ENCODE measurements around the gene GPR156.

Gene GPR156

DNA sequence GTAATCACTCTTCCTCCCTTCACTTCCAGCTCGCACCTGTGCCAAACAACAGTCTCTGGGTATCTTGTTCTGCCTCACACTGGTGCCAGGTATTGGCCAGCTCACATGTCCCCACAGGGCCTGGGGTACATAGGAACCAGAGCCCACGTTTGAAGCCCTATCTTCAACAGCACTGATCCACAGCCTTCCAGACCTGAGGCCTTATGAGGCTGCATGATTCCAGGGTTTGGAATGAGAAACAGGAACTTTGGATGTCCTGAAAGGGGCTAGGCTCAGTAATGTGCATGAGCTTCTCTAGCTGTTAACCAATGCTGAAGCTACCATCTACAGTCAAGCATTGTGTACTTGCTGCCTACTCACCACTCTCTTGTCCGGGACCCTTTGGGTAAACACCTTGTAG lies 92.4 kb downstream of the GPR156 start:
- no peak for DNase-seq

DNA sequence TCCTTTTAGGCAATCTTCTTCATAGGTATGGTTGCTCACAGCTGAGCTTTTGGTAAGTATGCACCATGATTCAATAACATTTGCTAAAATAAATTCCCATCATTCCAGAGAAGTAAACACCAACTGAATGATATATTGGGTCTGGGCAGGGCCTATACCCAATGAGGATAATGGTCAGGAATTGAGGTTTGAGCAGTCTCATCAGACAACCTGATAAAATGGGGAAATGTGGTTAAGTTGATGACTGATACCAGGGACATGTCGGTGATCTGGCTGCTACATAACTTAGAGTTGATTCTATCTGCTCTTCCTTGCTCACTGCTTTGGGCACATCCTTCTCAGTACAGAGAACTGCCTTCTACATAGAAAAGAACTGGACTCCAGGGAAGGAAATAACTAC lies 92.9 kb downstream of the GPR156 start:
- DNase-seq = no peak

DNA sequence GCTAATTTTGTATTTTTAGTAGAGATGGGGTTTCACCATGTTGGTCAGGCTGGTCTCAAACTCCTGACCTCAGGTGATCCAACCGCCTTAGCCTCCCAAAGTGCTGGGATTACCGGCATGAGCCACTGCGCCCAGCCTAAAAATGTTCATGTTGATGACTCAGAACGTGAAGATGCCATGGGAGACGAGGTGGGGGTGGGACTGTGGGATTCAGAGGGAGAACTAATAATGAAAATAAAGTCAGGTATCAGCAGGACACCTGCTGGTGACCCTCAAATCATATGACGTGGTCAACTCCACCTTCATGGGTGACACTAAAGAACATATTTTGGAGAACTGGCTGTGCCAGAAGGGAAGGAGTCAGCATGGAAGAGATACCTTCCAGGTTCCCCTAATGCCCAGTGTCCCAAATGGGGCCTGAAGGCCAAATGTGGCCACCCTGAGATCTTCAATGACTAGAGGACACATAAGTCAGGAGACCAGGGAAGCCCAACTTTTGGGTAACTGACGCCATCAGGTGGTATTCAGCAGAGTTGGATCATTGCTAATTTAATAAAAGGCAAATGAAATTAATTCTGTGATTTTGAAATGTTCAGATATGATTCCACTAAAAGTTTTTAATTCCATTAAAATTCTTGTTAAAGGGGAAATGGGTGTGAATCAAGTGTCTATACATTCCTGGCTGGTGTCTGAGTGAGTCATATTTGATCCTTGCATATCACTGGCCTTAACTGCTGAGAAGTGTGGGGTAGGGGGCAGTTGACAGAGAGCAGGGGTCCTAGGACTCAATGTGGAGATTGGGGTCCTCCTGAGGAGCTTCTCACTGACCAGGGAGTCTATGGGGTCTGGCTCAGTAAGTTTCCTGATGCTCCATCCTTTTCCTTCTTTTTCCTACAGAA lies 102.2 kb downstream of the GPR156 start:
- peak in 1 of 2 donors; percentile 18 for DNase-seq

- DNase-seq = no peak
Measured at GRCh38 chr3:120181632-120182031, 103.4 kb downstream of the GPR156 start.

- no peak for DNase-seq
Measured at GRCh38 chr3:120180731-120181412, 104.2 kb downstream of the GPR156 start.

DNA sequence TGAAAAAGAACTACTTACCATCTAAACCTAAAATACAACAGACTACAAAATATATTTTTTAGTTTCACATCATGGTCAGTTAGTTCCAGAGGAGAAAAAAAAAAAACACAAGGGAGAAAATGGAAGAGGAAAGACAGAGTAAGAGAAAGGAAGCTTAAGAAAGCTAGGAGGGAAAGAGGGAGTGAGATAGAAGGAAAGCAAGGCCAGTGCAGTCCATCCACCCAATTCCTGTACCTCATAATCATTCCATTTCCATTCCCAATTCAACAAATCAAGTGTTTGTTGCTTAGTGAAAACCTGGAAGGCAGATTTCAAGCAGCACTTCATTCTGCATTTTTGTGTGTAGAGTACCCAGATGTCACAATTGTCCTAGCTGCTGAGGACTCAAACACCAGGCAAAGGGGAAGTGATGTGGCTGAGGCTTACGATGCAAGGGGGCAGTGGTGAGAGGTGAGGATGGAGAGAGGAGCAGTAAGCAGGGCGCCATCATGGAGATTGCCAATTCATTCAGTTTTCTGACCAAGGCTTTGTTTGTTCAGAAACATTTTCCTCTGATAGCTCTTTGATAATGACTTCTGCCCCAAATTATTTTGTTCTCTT lies 107.2 kb downstream of the GPR156 start:
- no peak for DNase-seq

- DNase-seq = no peak
Measured at GRCh38 chr3:120177151-120177550, 107.9 kb downstream of the GPR156 start.

DNA sequence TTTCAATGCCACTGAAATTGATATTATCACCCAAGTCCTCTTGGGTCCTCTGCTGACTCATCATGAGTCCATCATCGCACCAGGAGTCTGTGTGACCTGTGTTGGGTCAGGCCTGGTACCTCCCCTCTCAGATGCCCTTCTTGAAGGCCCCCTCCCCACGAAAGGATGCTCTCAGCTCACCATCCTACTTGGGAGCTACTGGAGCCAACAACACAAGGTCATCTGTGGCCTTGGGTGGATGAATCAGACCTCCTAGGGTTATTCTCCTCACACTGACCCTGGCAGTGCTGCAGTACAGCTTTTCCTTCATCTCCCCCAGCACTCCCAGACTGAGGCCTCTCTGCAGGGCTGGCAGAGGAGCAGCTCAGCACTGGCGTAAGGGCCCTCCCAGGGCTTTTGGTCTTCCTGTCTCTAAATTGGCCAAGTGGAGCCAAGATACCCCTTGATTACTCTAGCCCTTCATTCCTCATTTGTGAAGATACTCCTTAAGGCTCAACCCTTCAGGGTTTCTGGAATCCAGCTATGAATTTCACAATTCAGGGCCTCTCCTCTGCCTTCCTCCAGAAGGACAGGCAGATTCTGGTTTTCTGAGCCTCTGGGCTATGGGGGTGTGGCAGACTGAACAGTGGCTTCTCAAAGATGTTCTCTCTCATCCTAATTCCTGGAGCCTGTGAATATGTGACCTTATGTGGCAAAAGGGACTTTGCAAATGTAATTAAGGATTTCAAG lies 110.0 kb downstream of the GPR156 start:
- DNase-seq = no peak

- no peak for DNase-seq
Measured at GRCh38 chr3:120173056-120173675, 111.9 kb downstream of the GPR156 start.

- no peak for DNase-seq
Measured at GRCh38 chr3:120172070-120172469, 113.0 kb downstream of the GPR156 start.

- DNase-seq = no peak
Measured at GRCh38 chr3:120171134-120171873, 113.7 kb downstream of the GPR156 start.

DNA sequence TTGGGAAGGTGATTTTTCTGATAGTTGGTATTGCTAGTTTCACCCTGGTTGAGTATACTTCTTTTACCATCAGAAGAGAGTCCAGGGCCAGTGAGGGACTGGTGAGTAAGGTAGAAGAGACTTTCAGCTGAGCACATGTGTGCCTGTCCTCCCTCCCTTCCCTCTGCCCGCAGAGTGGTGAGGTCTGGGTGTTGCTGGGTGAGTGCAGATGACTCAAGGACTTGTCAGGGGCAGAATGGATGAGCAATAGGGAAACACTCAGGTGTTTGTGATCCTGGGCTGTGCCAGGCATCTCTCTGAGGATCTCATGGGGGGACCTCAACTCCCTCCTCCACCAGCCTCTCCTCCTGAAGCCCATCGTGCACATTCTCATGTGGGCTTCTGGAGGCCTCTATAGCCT lies 114.8 kb downstream of the GPR156 start:
- no peak for DNase-seq

DNA sequence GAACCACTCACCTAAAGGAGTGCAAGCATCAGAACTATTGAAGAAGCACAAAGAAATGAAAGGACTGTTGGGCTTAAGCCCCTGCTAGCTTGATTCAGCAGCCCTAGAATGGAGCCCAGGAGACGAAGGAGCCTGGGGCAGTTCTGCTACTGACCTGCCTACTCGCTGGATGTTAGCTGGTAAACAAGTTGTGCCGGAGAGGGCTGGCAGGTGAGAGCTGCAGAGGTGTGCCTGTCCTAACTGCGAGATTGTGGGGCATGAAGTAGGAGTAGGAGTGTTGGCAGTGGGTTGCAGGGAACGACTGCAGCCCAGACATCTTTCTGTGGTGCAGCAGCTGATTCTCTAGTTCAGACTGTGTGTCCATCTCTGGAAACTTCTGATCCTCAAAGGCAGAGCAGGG lies 115.6 kb downstream of the GPR156 start:
- no peak for DNase-seq

- DNase-seq = no peak
Measured at GRCh38 chr3:120168611-120169010, 116.4 kb downstream of the GPR156 start.

- DNase-seq = no peak
Measured at GRCh38 chr3:120168038-120168437, 117.0 kb downstream of the GPR156 start.

GRCh38 chr3:120167488-120167887 lies 117.5 kb downstream of the GPR156 start:
- DNase-seq = no peak

DNA sequence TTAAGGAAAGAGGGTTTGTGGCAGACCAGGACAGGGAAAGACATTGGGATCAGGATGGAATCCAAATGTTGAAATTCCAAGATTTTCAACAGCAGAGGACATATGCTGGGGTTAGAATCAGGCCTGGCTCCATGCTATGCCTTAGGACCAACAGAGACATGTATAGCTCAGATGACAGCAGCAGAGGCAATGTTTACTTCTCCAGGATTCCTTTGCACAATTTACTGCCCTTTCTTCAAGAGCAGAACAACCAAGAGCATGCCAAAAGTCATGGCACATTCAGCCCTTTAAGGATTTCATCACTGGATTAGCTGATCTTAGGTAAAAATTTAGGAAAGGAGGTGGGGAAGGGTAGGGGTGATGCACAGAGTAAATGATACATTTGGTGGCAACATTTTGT lies 121.2 kb downstream of the GPR156 start:
- no peak for DNase-seq

- DNase-seq = no peak
Measured at GRCh38 chr3:120163026-120163425, 122.0 kb downstream of the GPR156 start.

GRCh38 chr3:120162400-120162799 lies 122.6 kb downstream of the GPR156 start:
- no peak for DNase-seq

- no peak for DNase-seq
Measured at GRCh38 chr3:120161902-120162301, 123.1 kb downstream of the GPR156 start.

GRCh38 chr3:120160050-120160449 lies 125.0 kb downstream of the GPR156 start:
- no peak for DNase-seq

DNA sequence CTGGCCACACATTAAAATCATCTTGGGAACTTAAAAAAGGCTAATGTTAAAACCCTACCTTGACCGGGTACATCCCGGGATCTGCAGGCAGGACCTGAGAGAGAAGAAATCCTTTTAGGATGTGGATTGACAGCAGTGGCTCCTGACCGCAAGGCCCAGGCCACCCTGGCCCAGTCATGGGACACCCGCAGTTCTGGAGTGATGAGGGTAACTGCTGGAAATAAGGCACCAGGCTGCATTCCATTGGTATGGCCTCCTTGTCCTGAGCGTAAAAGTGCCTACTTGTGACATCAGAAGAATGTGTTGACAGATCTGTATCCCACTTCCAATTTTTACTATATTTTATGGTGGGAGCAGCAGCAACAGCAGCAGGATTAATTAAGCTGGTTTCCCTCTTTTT lies 127.3 kb downstream of the GPR156 start:
- no peak for DNase-seq

Data from CD4-positive, alpha-beta T cell treated with Interleukin-4 for 1 hour (primary cell).